ENCODE results near the gene LRRC9.
"Not testable (repeated sequence)": the region's sequence is repeated elsewhere in the genome, so short reads cannot be mapped to it uniquely, and the experiment has no call there.

The LRRC9 gene

GRCh38 chr14:60079723-60080122, 159.8 kb downstream of the LRRC9 start:
- DNase-seq, result no peak

DNA sequence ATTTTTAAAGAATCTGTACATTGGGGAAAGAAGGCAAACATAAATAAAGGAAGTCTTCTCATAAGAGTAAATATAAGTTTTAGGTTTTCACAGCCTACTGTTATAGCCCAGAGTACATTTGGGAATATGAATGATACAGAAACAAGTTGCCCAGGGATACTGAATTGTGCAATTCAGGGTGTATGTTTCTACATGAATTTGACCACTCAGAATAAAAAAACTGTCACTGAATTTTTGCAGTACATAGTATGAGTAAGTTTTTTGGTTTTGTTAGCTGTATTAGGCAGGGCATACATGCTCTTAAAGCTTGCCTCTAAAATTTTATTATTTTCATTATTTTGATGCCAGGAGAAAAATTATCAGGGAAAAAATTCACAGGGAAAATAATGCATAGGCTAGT, 165.1 kb downstream of the LRRC9 start:
- no peak for DNase-seq

- DNase-seq, result no peak
Observed at GRCh38 chr14:60085693-60086092, 165.7 kb downstream of the LRRC9 start.

- no peak for DNase-seq
Observed at GRCh38 chr14:60087668-60088067, 167.7 kb downstream of the LRRC9 start.

DNA sequence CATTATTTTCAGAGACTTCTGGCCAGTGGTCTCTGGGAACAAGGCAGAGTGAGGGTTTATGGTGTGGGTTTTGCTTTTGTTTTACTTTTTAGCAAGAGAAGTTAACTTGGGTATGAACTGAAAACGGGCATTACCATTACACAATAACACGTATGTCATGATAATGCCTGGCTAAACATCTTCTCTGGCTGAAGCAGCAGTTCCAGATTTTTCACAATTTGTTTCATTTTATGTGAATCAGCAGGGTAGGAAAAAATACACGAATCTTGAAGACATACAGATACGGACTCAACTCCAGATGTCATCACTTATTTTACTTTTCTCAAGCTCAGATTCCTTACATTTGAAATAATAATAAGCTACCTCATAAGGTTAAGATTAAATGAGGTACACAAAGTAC, 169.3 kb downstream of the LRRC9 start:
- DNase-seq, result no peak

- peak; percentile 11 for DNase-seq
Observed at GRCh38 chr14:60090864-60091519, 171.0 kb downstream of the LRRC9 start.

DNA sequence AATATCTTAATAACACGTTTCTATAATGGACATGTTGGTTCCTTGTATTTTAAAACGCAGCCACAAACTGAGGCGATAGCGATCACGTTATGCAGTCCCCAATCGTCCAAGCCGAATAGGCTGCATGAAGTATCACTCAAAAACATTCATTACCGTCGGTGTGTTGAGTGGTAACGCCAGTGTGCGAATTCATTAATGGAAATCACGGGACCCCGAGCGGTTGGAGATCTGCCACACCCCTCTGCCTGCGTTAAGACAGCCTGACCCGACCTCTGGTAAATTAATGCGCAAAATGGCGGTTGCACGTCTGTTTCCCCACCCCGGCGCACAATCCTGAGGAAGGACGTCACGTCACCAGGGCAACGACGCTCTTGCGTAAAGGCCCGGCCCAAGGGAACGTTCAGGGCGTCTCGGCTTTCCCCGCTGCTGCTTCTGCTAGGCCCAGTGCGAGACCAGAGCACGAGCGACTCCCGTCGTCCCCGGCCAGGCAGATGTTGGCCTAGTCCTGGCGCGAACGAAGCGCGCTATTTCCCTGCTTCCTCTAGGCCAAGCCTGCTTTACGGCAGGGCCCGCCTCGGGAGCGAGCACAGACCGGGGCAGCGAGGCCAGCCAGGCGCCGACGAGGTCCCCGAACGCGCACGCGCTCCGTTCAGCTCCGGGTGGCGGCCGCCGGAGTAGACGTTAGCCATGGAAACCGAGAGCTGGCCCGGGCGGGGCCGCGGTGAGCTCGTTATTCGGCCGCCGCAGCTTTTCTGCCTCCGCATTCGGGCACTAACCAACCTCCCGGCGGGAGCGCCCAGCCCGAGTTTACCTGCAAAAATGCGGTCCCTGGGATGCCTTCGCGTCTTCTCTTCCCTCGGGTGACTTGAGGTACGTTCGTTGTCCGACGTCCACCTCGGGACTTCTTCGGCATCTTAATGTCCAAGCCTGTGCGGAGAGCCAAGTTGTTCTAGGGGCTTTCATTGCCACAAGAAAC, 171.9 kb downstream of the LRRC9 start, which contains the start of gene PCNX4:
Gene PCNX4 (plus strand): TSS at position 374 of the 976 bp plus-strand sequence. CDS start 15,716 bp downstream, outside the sequence.
- DNase-seq, result peak; percentile 89

- no peak for DNase-seq
Observed at GRCh38 chr14:60092526-60092920, 172.6 kb downstream of the LRRC9 start.

GRCh38 chr14:60093080-60093479, 173.1 kb downstream of the LRRC9 start:
- DNase-seq, result no peak

DNA sequence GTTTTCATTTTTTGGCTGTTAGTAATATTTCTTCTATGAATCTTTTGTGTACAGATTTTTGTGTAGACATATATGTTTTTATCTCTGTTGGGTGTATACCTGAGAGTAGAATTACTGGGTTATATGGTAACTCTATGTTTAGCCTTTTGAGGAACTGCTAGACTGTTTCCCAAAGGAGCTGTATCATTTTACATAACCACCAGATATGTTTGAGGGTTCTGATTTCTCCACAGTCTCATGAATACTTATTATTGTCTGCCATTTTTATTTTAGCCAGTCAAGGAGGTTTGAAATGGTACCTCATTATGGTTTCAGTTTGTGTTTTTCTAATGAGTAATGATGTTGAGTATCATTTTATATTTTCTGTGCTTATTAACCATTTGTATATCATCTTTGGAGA, 173.7 kb downstream of the LRRC9 start:
- no peak for DNase-seq

DNA sequence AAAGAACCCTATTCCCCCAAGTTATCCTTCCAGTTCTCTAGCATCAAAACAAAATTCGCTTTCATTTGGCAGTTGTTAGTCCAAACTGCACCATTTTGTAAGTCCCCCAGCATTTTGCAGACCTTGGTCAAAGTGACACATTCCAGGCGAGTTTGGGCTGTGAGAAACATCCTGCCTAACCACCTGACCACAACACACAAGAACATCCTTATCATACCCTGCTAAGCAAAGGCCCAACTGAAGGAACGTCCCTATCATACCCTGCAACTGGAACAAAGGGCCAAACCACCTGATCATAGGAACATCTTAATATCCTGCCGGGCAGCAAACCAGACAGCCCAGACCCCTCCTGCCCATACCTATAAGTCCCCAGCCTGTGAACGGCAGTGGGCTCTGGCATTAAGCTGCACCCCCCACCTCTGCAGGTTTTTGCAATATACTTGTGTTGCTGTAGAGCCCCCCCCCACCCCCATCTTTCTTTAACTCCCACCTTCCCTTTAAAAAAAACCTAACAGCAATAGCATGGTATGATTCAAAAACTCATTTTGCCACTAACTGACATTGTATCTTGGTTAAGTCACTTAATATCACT, 174.5 kb downstream of the LRRC9 start:
- no peak for DNase-seq

DNA sequence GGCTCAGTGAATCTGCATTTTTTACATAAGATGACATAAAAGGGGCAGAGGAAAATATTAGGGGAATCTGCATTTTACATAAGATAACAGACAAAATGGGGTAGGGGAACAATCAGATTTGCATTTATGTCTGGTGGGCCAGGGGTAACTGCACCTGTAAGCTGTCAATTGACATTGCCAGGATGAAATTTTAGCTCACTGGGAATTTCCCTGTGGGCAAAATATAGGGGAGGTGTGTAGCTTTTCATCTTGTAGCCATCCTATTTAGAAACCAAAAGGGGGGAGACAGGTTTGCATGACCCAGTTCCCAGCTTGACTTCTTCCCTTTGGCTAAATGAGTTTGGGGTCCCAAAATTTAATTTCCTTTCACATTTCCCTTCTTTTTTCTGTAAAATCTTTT, 175.3 kb downstream of the LRRC9 start:
- DNase-seq, result no peak

GRCh38 chr14:60095781-60096450, 176.0 kb downstream of the LRRC9 start:
- DNase-seq, result no peak

GRCh38 chr14:60097974-60098373, 178.0 kb downstream of the LRRC9 start:
- DNase-seq, result no peak

DNA sequence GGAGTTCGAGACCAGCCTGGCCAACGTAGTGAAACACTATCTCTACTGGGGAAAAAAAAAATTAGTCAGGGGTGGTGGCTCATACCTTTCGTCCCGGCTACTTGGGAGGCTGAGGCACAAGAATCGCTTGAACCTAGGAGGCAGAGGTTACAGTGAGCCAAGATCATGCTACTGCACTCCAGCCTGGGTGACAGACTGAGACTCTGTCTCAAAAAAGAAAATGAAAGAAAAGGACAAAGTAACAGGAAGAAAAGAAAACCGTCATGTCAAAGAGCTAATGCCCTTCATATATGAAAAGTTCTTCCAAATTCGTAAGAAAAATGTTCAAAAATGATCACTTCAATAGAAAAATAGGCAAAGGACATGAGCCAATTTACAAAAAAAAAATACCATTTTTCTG, 179.9 kb downstream of the LRRC9 start:
- DNase-seq, result not testable (repeated sequence)

DNA sequence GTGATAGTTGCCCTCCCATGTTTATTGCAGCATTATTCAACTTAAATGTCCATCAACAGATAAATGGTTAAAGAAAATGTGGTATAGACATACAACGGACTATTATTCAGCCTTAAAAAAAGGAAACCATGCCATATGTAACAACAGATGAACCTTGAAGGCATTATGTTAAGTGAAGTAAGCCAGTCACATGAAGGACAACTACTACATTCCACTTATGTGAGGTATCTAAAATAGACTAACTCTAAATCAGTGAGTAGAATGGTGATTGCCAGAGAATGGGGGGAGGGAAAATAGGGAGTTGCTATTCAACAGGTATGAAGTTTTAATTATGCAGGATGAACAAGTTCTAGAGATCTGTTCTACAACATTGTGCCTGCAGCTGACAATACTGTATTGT, 181.8 kb downstream of the LRRC9 start:
- DNase-seq, result no peak

DNA sequence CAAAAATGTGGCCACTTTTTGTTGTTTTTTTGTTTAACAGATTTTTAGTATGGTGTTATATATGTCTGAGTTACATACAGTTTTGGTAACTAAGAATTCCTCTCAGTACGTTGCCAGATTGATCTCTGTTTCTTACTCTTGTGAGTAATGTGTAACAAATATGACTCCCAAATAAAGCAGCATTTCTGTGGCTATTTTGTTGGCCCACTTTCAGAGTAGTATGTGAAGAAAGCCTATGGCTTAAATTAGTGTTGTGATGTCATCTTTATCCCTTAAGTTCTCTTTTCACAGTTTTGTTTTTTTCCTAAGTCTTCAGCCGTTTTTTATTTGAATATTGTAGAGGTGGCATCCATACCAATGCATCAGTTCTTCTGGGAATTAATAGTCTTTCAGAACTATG, 182.4 kb downstream of the LRRC9 start:
- no peak for DNase-seq

DNA sequence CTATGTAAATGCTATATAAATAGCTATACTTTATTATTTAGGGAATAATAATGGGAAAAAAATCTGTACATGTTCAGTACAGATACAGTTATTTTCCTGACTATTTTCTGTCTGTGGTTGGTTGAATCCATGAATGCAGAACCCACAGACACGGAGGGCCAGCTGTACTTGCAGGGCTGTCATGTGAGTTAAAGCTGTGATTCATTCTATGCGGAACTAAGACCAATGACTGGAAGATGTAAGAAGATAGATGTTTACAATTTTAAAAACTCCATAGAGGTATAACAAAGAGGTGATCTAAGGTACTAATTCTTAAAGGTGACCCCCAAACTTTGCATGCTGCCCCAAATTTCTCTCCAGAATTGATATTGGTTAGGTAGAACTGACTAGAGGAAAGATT, 186.4 kb downstream of the LRRC9 start:
- DNase-seq, result no peak

DNA sequence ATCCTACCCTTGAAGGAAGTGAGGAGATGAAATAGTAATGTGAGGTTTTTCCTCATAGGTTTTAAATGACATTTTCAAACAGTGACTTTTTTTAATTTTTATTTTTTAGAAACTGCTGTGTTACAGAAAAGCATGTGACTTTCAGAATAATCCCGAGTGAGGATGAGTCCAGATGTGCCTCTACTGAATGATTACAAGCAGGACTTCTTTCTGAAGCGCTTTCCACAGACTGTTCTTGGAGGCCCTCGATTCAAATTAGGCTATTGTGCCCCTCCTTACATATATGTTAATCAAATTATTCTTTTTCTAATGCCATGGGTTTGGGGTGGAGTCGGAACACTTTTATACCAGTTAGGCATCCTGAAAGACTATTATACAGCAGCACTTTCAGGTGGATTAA, 187.5 kb downstream of the LRRC9 start:
- DNase-seq, result no peak

DNA sequence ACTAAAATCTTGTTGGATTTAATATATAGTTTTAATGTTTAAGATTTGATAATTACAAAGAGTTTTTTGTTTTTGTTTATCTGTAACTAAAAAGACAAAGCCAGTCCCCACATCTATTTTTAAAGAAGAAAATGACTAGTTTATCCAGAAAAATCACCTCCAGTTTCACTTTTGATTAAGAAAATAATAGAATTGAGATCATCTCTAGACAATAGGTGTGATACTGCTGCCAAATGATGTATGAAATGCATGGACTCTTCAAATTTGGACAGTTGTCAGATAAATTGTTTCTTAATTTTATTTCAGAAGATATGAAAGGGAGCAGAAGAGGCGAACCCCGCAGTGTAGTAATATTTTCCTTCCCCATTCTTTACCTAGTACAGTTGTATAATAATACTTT, 191.8 kb downstream of the LRRC9 start:
- DNase-seq, result no peak
